Adrenal gland (tissue), 5 donors: ENCODE measurements around the gene ICAM2.

Source experiments
- CTCF ChIP-seq, 6 experiments: fragments of 450-650 bp in 4 of 6; fragments of 200-600 bp in 2 of 6; sonication (generic) in 1 of 6; IDR thresholded peaks; 1 replicate in 5 of 6; 2 replicates in 1 of 6; pipeline versions ENCODE4 v1.5.1 to v1.8.0; 2016 to 2021; ENCODE audit warnings: antibody characterized with exemption in 6 of 6, mild to moderate bottlenecking in 2 of 6, moderate library complexity in 1 of 6
- POLR2A ChIP-seq, 2 donors: fragments of 450-650 bp; IDR thresholded peaks; one replicate each; pipeline ENCODE4 v1.6.1; 2017; ENCODE audit warnings: antibody characterized with exemption in 2 of 2, mild to moderate bottlenecking in 2 of 2, moderate library complexity in 1 of 2
- donor health status: DM: no; HTN: no; CAD: no.

- TF ChIP-seq CTCF (IDR thresholded peaks at IDR 0.05) (peak in 1 of 6 experiments; percentile 7), POLR2A (IDR thresholded peaks at IDR 0.05) (no peak)
Observed at GRCh38 chr17:64020056-64020766, at the start of gene ICAM2.
